Esophagus squamous epithelium (tissue), 5 donors: ENCODE measurements around the gene MTCL1. TPM values are rescaled to one million over a fixed set of nuclear protein-coding genes. Genes with fewer than 3 reads are reported as not detected.

Experiments
- DNase-seq: peaks from one replicate; lab custom pipeline; 2025; lab: John Stamatoyannopoulos, UW
- H3K27ac ChIP-seq, 4 donors: fragments of 200-600 bp; sonication (generic); one replicate each; pipeline ENCODE4 v1.5.1; 2016 to 2019; ENCODE audit warnings: mild to moderate bottlenecking in 1 of 4
- H3K27me3 ChIP-seq, 4 donors: fragments of 200-600 bp; sonication (generic); 1 replicate in 3 of 4; 2 replicates in 1 of 4; pipeline versions ENCODE4 v1.5.1 to v1.6.0; 2017 to 2021; ENCODE audit warnings: antibody characterized with exemption in 1 of 4
- H3K36me3 ChIP-seq, 3 donors: fragments of 200-600 bp; sonication (generic); one replicate each; pipeline ENCODE4 v1.5.1; 2016 to 2019
- H3K4me1 ChIP-seq, 3 donors: fragments of 200-600 bp; sonication (generic); one replicate each; pipeline ENCODE4 v1.5.1; 2017 to 2019
- H3K4me3 ChIP-seq, 4 donors: fragments of 200-600 bp; sonication (generic); 1 replicate in 3 of 4; 2 replicates in 1 of 4; pipeline ENCODE4 v1.5.1; 2016 to 2019; ENCODE audit warnings: mild to moderate bottlenecking in 2 of 4, moderate library complexity in 1 of 4
- H3K9me3 ChIP-seq, 3 donors: fragments of 200-600 bp; sonication (generic); one replicate each; pipeline ENCODE4 v1.5.1; 2016 to 2019
- CTCF ChIP-seq, 6 experiments: fragments of 450-650 bp in 4 of 6; fragments of 200-600 bp in 2 of 6; sonication (generic) in 2 of 6; IDR thresholded peaks; one replicate each; pipeline ENCODE4 v1.5.1; 2016 to 2019; ENCODE audit warnings: antibody characterized with exemption in 6 of 6, mild to moderate bottlenecking in 4 of 6, moderate library complexity in 4 of 6
- POLR2A ChIP-seq, 4 donors: fragments of 450-650 bp; IDR thresholded peaks; one replicate each; pipeline ENCODE4 v1.6.1; 2017; ENCODE audit warnings: antibody characterized with exemption in 4 of 4, mild to moderate bottlenecking in 4 of 4, moderate library complexity in 3 of 4
- WGBS, 2 donors: methylation state at CpG; one replicate each; pipeline ENCODE4 v1.1.5; 2018; 5-methylcytosine and 5-hydroxymethylcytosine counted together
- intact Hi-C: fragments of 100-400 bp; cut with DNase I; formaldehyde crosslinking; loops from one replicate; pipeline ENCODE4 v1.15.0; 2022
- total RNA-seq, 4 donors: library from RNA; depleted of rRNA; stranded (reverse); fragments of >200 nt; gene quantifications; one replicate each; pipeline ENCODE4 v1.1.0, GENCODE V29; 2016
- donor health status: DM: yes; HTN: yes; CAD: no.

MTCL1 gene
- total RNA-seq, 4 donors from 2014 or later, result 6.5 to 16.4 (median 7.9) TPM

- Histone ChIP-seq H3K4me1 (peaks cover 0 to 29% (median 4%) of the 10 kb centered on the region in 3 donors), H3K4me3 (no peak overlapping the region), H3K36me3 (no peaks in the 10 kb centered on the region), H3K9me3 (no peaks in the 10 kb centered on the region), H3K27me3 (no peaks in the 10 kb centered on the region), H3K27ac (no peak overlapping the region)
- no peak for DNase-seq
- intact Hi-C loops, result no loop called here
- 83 to 92% methylated on average over 3 of the region's 3 CpGs for WGBS, 2 donors
- TF ChIP-seq POLR2A (IDR thresholded peaks at IDR 0.05) (no peak), CTCF (IDR thresholded peaks at IDR 0.05) (no peak)
These were observed 158.1 kb downstream of the MTCL1 start for GRCh38 chr18:8863427-8863826.

- peaks cover 0 to 21% (median 5%) of the 10 kb centered on the region in 3 donors for H3K4me1 ChIP-seq
- no peaks in the 10 kb centered on the region for H3K27me3 ChIP-seq
- no peak for DNase-seq
- H3K9me3 ChIP-seq, result no peaks in the 10 kb centered on the region
- TF ChIP-seq POLR2A (IDR thresholded peaks at IDR 0.05) (no peak), CTCF (IDR thresholded peaks at IDR 0.05) (no peak)
- H3K36me3 ChIP-seq, result no peaks in the 10 kb centered on the region
- 79 to 96% methylated on average over 4 of the region's 4 CpGs for WGBS, 2 donors
- no peak overlapping the region for H3K27ac ChIP-seq
- intact Hi-C loops, result no loop called here
- H3K4me3 ChIP-seq, result no peak overlapping the region
These were observed 160.6 kb downstream of the MTCL1 start for GRCh38 chr18:8865934-8866333.

GRCh38 chr18:8866679-8867078 lies 161.3 kb downstream of the MTCL1 start:
- intact Hi-C loops, result no loop called here
- 88% methylated on average over 1 of the region's 1 CpG; no CpG with 5 or more reads in 1 of the 2 donors for WGBS, 2 donors
- H3K27ac ChIP-seq, result no peak overlapping the region
- H3K36me3 ChIP-seq, result no peaks in the 10 kb centered on the region
- H3K9me3 ChIP-seq, result no peaks in the 10 kb centered on the region
- DNase-seq, result no peak
- TF ChIP-seq CTCF (IDR thresholded peaks at IDR 0.05), result no peak
- TF ChIP-seq POLR2A (IDR thresholded peaks at IDR 0.05), result no peak
- peaks cover 0 to 21% (median 7%) of the 10 kb centered on the region in 3 donors for H3K4me1 ChIP-seq
- H3K27me3 ChIP-seq, result no peaks in the 10 kb centered on the region
- no peak overlapping the region for H3K4me3 ChIP-seq

GRCh38 chr18:8868276-8868675 lies 162.9 kb downstream of the MTCL1 start:
- intact Hi-C loops, result no loop called here
- no peak for DNase-seq
- Histone ChIP-seq H3K9me3 (no peaks in the 10 kb centered on the region), H3K36me3 (no peaks in the 10 kb centered on the region), H3K4me3 (no peak overlapping the region), H3K27me3 (no peaks in the 10 kb centered on the region), H3K4me1 (peaks cover 0 to 23% (median 7%) of the 10 kb centered on the region in 3 donors), H3K27ac (no peak overlapping the region)
- WGBS, 2 donors, result 62 to 83% methylated on average over 1 to 3 of the region's 4 CpGs
- TF ChIP-seq CTCF (IDR thresholded peaks at IDR 0.05) (no peak), POLR2A (IDR thresholded peaks at IDR 0.05) (no peak)

GRCh38 chr18:8868779-8869415 lies 163.5 kb downstream of the MTCL1 start:
- H3K27ac ChIP-seq, result no peak overlapping the region
- no peaks in the 10 kb centered on the region for H3K9me3 ChIP-seq
- WGBS, 2 donors, result 84% methylated on average over 2 of the region's 2 CpGs; no CpG with 5 or more reads in 1 of the 2 donors
- no peak for DNase-seq
- H3K27me3 ChIP-seq, result no peaks in the 10 kb centered on the region
- TF ChIP-seq CTCF (IDR thresholded peaks at IDR 0.05) (no peak), POLR2A (IDR thresholded peaks at IDR 0.05) (no peak)
- H3K4me3 ChIP-seq, result no peak overlapping the region
- no peaks in the 10 kb centered on the region for H3K36me3 ChIP-seq
- H3K4me1 ChIP-seq, result peaks cover 0 to 23% (median 7%) of the 10 kb centered on the region in 3 donors
- intact Hi-C loops, result no loop called here
